NCI-H82 treated with DMSO at 0.1 percent for 48 hours (cell line): ENCODE measurements around the gene BCL11A.

Experiments used
- DNase-seq: peaks from one replicate; lab custom pipeline; 2025; ENCODE audit not compliant: unreplicated experiment; lab: John Stamatoyannopoulos, UW

The BCL11A gene

DNA sequence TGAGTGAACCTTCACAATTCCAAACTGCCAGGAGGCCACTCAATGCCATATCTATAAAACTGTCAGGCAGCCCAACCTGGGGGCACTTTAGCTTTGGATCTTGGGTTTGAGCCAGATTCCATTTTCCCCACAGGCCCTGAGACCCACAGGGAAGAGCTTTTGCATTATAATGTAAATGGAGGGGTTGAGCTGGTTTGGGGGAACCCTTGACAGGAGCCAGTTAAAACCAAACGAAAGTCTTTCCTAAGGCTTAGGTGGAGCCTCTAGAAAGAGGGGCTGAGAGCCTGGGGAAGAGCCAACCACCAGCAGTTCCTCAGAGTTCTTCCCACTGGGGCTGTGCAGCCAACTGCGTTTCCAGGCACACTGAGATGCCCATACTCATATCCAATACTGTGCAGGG, 42.7 kb downstream of the BCL11A start:
- no peak for DNase-seq

GRCh38 chr2:60509066-60509465, 44.4 kb downstream of the BCL11A start:
- DNase-seq: no peak

GRCh38 chr2:60508339-60508917, 45.0 kb downstream of the BCL11A start:
- no peak for DNase-seq

DNA sequence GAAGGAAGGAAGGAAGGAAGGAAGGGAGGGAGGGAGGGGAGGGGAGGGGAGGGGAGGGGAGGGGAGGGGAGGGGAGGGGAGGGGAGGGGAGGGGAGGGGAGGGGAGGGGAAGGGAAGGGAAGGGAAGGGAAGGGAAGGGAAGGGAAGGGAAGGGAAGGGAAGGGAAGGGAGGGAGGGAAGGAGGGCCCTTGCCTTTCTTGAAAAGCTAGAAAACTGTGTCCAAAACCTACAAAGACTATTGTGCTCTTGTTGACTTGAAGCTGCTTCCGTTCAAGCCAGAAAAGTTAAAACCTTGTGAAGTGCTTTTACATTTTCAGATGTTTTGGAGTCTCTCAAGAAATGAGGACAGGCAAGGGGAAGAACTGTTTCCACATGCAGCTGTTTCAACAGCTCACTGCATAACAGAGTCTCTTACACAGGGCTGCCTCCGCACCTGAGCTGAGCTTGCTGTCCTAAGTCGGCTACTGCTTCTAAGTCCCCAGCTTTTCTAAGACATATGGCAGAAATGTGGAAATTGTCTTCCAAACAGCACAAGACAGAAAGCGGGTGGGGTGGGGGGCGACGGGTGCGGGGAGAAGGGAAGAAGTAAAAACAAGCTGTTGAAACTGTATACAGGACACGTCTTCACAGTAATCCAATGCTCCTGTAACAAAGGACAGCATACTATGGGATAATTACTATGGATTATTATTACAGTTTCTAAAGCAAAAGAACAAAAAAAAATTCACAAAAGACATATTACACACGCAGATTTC, 46.1 kb downstream of the BCL11A start:
- no peak for DNase-seq

DNA sequence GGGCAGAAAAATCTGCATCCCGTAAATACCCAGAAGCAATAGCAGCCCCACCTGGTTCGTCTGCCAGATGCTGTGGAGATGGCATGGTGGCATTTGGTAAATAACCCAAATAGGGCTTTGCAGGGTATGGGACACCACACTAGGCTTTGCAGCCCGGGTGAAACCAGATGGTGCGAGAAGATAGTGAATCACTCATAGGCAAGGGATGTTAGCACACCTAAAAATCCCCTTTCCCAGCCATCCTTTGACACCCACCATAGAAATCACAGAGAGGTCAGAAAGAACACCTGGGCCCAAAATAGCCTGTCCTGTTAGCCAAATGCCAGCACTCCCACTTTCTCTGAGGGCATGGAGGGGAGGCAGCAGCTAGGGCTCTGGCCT, 47.6 kb downstream of the BCL11A start:
- DNase-seq: no peak

DNA sequence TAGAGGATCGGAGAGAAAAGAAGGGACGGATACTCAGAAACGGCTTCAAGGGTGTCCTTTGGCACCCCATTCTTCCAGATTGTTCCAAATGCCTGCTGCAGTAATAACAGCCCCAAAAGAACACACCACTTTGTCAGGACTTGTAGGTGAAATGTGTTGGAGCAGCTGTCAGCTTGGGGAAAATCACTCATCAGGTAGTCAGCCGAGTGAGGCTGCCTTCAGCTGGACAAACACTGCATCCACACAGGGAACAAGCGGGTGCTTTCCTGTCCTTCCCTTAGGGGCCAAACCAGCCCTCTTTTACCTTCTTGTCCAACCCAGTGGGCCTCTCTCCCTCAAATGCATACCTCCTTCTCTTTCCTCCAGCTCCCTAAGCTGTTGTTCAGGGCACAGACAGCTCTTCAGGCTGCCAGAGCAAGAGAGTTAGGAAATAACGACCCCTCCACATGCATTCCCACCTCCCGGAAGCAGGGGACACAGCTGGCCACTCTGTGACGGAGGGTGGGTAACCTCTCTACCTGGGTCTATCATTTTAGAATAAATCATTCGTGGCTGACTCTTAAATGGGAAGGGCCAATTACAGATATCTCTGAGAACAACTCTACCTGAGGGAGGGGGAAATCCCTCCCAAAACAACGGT, 48.1 kb downstream of the BCL11A start:
- no peak for DNase-seq

- no peak for DNase-seq
Observed at GRCh38 chr2:60504049-60504448, 49.4 kb downstream of the BCL11A start.

DNA sequence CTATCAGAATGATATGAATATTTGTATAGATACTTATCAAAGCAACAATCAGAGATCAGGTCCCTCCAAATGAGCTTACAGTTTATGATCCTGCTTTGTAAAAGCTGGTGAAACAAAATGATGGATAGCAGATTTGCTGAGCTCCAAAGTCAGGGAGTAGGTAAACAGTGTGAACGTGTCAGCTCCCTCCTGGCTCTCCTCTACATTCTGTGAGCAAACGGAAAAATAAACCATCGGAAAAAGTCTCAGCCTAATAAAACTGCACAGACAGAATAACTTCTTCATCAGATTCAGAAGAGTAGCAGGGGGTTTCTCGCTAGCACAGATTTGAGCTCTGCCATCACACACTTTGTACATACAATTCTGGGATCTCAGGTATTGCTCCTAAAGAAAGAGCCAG, 51.3 kb downstream of the BCL11A start:
- DNase-seq: no peak

- DNase-seq: no peak
Observed at GRCh38 chr2:60500861-60501260, 52.6 kb downstream of the BCL11A start.

- peak; percentile 67 for DNase-seq
Observed at GRCh38 chr2:60499651-60500265, 53.7 kb downstream of the BCL11A start.

DNA sequence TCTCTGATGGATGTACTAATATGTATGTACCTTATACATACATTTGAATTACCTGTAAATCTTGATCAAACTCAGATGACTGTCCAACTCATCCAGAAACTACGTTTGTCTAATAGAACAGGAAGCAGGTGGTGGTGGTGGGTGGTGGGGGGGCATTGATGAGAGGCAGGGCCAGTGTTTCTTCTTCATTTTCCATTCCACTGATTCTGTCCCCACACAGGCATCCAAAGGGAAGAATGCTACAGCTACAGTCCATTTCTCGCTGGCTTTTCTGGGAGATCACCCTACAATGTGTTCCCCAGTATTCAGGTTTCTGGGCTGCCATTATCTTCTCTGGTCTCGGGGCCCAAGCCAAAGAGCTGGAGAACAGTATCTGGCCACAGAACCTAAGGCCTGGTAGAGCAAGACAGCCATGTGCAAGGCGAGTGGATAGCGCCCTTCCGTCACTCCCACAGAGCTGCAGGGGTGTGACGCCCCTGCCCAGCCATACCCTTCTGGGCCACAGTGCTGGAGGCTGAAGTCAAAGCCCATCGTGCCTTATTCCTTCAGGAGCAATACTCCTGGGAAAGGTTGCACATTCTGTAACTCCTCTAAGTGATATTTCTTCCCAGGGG, 54.5 kb downstream of the BCL11A start:
- no peak for DNase-seq

- no peak for DNase-seq
Observed at GRCh38 chr2:60498127-60498815, 55.2 kb downstream of the BCL11A start.

DNA sequence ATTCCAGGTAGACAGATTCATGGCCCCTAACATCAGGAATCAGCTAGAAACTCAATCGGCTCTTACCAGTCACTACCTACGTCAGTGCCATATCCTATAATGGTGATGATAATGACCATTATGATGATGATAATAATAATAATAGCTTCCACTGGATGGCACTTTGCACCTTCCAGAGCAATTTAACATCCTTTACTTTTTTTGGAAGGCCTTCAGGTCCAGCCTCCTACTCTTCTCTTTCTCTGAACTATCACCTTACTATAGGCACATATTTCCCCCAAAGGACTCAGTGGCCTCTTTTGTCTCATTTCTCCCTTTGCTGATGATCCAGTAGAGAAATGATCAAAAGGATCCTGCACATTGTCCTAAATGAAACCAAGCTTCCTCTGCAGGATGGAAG, 56.0 kb downstream of the BCL11A start:
- DNase-seq: no peak

DNA sequence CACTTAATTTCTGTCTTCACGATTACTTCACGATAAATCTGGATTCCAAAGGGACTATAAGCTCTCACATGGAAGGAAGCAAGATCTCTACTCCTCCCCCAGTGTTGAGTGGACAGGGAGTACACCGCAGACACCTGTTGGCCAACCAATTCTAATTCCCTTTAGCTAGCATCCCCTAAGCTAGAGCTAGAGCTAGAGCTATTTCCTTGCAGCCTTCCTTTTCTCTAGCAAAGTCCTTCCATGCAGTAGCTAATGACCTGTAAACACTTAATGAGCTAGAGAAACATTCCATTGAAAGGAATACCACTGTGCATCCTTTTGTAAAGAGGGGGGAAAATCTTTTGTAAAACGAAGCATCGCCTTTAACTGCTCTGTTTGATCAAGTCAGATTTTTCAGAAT, 56.5 kb downstream of the BCL11A start:
- DNase-seq: no peak

GRCh38 chr2:60496475-60496874, 57.0 kb downstream of the BCL11A start:
- DNase-seq: no peak

DNA sequence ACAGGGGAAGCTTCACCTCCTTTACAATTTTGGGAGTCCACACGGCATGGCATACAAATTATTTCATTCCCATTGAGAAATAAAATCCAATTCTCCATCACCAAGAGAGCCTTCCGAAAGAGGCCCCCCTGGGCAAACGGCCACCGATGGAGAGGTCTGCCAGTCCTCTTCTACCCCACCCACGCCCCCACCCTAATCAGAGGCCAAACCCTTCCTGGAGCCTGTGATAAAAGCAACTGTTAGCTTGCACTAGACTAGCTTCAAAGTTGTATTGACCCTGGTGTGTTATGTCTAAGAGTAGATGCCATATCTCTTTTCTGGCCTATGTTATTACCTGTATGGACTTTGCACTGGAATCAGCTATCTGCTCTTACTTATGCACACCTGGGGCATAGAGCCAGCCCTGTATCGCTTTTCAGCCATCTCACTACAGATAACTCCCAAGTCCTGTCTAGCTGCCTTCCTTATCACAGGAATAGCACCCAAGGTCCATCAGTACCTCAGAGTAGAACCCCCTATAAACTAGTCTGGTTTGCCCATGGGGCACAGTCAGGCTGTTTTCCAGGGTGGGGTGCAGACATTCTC, 58.3 kb downstream of the BCL11A start:
- DNase-seq: no peak

GRCh38 chr2:60493804-60494387, 59.6 kb downstream of the BCL11A start:
- DNase-seq: no peak

- DNase-seq: no peak
Observed at GRCh38 chr2:60492548-60492947, 60.9 kb downstream of the BCL11A start.

DNA sequence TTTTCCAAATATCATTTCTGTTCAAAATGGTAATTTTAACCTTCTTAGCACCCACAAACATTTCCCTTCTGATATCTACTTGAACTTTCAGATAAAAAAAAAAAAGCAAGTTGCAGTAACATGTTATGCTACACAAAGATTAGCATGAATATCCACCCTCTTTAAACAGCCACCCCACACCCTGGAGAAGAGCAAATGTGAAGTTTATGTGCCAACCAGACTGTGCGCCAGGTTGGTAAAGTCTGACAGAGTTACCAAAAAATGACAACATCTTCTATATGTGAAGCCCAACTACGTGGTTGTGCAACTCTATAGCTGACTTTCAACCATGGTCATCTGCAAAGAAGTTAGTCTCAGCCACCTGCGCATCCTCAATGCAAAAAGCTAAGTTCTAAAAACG, 62.6 kb downstream of the BCL11A start:
- no peak for DNase-seq

- DNase-seq: no peak
Observed at GRCh38 chr2:60490441-60490840, 63.0 kb downstream of the BCL11A start.
